Activated CD4-positive, alpha-beta T cell treated with anti-CD3 and anti-CD28 coated beads, Interleukin-2, Interleukin-4, amounts not matched to agents 100 ng/mL and 50 ng/mL, durations not matched to agents 16 hours and 8 hours (primary cell): ENCODE measurements around the gene JUND.

ENCODE experiments used
- DNase-seq: peaks from one replicate; pipeline ENCODE4 v3.0.0-alpha.2; 2020; ENCODE audit warnings: low spot score

JUND gene

GRCh38 chr19:18308051-18308947 lies 26.9 kb upstream of the JUND start:
- DNase-seq = no peak

- no peak for DNase-seq
Measured at GRCh38 chr19:18307271-18307681, 25.9 kb upstream of the JUND start.

- no peak for DNase-seq
Measured at GRCh38 chr19:18306888-18307260, 25.5 kb upstream of the JUND start.

- DNase-seq = no peak
Measured at GRCh38 chr19:18306209-18306887, 24.9 kb upstream of the JUND start.

GRCh38 chr19:18304458-18305310 lies 23.3 kb upstream of the JUND start:
- peak; percentile 88 for DNase-seq

- DNase-seq = no peak
Measured at GRCh38 chr19:18304208-18304457, 22.7 kb upstream of the JUND start.

GRCh38 chr19:18301718-18302111 lies 20.3 kb upstream of the JUND start:
- DNase-seq = no peak

GRCh38 chr19:18300930-18301717 lies 19.7 kb upstream of the JUND start:
- DNase-seq = no peak

- DNase-seq = no peak
Measured at GRCh38 chr19:18299654-18300053, 18.2 kb upstream of the JUND start.

GRCh38 chr19:18298601-18299000 lies 17.2 kb upstream of the JUND start:
- DNase-seq = no peak

GRCh38 chr19:18297308-18297707 lies 15.9 kb upstream of the JUND start:
- DNase-seq = no peak

GRCh38 chr19:18295034-18295451 lies 13.6 kb upstream of the JUND start:
- DNase-seq = no peak

GRCh38 chr19:18294467-18294864 lies 13.0 kb upstream of the JUND start:
- peak; percentile 91 for DNase-seq

- DNase-seq = no peak
Measured at GRCh38 chr19:18293642-18294466, 12.4 kb upstream of the JUND start.

GRCh38 chr19:18292810-18293641 lies 11.6 kb upstream of the JUND start:
- peak; percentile 81 for DNase-seq

- DNase-seq = no peak
Measured at GRCh38 chr19:18292462-18292809, 11.0 kb upstream of the JUND start.

GRCh38 chr19:18291590-18292461 lies 10.4 kb upstream of the JUND start:
- peak; percentile 91 for DNase-seq

- DNase-seq = no peak
Measured at GRCh38 chr19:18291019-18291524, 9.7 kb upstream of the JUND start.
